H9 (cell line): ENCODE results near the gene MYOZ2. TPM values are rescaled to one million over a fixed set of nuclear protein-coding genes. Genes with fewer than 3 reads are reported as not detected.

Experiments used
- DNase-seq: peaks from one replicate; pipeline ENCODE4 v3.0.0-alpha.2; 2017
- H2AFZ ChIP-seq: one replicate; pipeline ENCODE4 v1.6.1; 2013; ENCODE audit warnings: mild to moderate bottlenecking, low read length, control low read depth, moderate library complexity
- H2AK5ac ChIP-seq: 2 replicates; pipeline ENCODE4 v1.6.1; 2013; ENCODE audit warnings: low read length, control low read depth, mixed read lengths; ENCODE audit not compliant: insufficient read length
- H2BK120ac ChIP-seq: one replicate; pipeline ENCODE4 v1.6.1; 2013; ENCODE audit warnings: low read depth, mild to moderate bottlenecking, low read length, control low read depth, inconsistent platforms; ENCODE audit not compliant: poor library complexity, severe bottlenecking
- H2BK12ac ChIP-seq: 2 replicates; pipeline ENCODE4 v1.6.1; 2013; ENCODE audit warnings: low read length, control low read depth, mixed read lengths, low read depth; ENCODE audit not compliant: insufficient read length
- H2BK15ac ChIP-seq: 2 replicates; pipeline ENCODE4 v1.6.1; 2013; ENCODE audit warnings: low read depth, low read length, control low read depth
- H2BK20ac ChIP-seq: one replicate; pipeline ENCODE4 v1.6.1; 2013; ENCODE audit warnings: low read depth, mild to moderate bottlenecking, low read length, control low read depth, inconsistent platforms; ENCODE audit not compliant: poor library complexity, severe bottlenecking
- H2BK5ac ChIP-seq: 2 replicates; pipeline ENCODE4 v1.6.1; 2013; ENCODE audit warnings: low read length, control low read depth, mixed read lengths; ENCODE audit not compliant: insufficient read length
- H3K14ac ChIP-seq: 2 replicates; pipeline ENCODE4 v1.6.1; 2013; ENCODE audit warnings: low read length, control low read depth; ENCODE audit not compliant: insufficient read depth
- H3K18ac ChIP-seq: 2 replicates; pipeline ENCODE4 v1.6.1; 2013; ENCODE audit warnings: low read depth, mild to moderate bottlenecking, mixed read lengths, low read length, control low read depth; ENCODE audit not compliant: insufficient read length
- H3K23ac ChIP-seq: 2 replicates; pipeline ENCODE4 v1.6.1; 2013; ENCODE audit warnings: low read length, control low read depth, mixed read lengths, low read depth; ENCODE audit not compliant: insufficient read length
- H3K23me2 ChIP-seq: 2 replicates; pipeline ENCODE4 v1.6.1; 2013; ENCODE audit warnings: low read depth, mild to moderate bottlenecking, mixed read lengths, low read length, control low read depth; ENCODE audit not compliant: insufficient read length, poor library complexity, severe bottlenecking
- H3K27ac ChIP-seq: 2 replicates; pipeline ENCODE4 v1.5.1; 2013; ENCODE audit warnings: low read length, control low read depth, mixed read lengths, low read depth; ENCODE audit not compliant: insufficient read length
- H3K27me3 ChIP-seq: 2 replicates; pipeline ENCODE4 v1.6.1; 2013; ENCODE audit warnings: low read length, control low read depth, inconsistent platforms; ENCODE audit not compliant: insufficient read depth
- H3K4ac ChIP-seq: 2 replicates; pipeline ENCODE4 v1.6.1; 2013; ENCODE audit warnings: low read depth, mild to moderate bottlenecking, control low read depth, inconsistent platforms, low read length, moderate library complexity
- H3K4me1 ChIP-seq: 2 replicates; pipeline ENCODE4 v1.6.1; 2013; ENCODE audit warnings: low read length, control low read depth, inconsistent platforms; ENCODE audit not compliant: insufficient read depth
- H3K4me2 ChIP-seq: 2 replicates; pipeline ENCODE4 v1.6.1; 2013; ENCODE audit warnings: low read length, control low read depth, mixed read lengths; ENCODE audit not compliant: insufficient read length, insufficient read depth
- H3K56ac ChIP-seq: 2 replicates; pipeline ENCODE4 v1.6.1; 2013; ENCODE audit warnings: low read depth, mild to moderate bottlenecking, mixed read lengths, low read length, control low read depth; ENCODE audit not compliant: insufficient read length
- H3K79me1 ChIP-seq: 2 replicates; pipeline ENCODE4 v1.6.1; 2013; ENCODE audit warnings: low read depth, mild to moderate bottlenecking, moderate library complexity, low read length, control low read depth, inconsistent platforms; ENCODE audit not compliant: insufficient read depth, poor library complexity, severe bottlenecking
- H3K79me2 ChIP-seq: 2 replicates; pipeline ENCODE4 v1.6.1; 2013; ENCODE audit warnings: low read length, control low read depth, inconsistent platforms; ENCODE audit not compliant: insufficient read depth
- H3K9ac ChIP-seq: 2 replicates; pipeline ENCODE4 v1.6.1; 2013; ENCODE audit warnings: low read length, control low read depth, mixed read lengths; ENCODE audit not compliant: insufficient read length; ENCODE audit errors: extremely low read depth
- H3K9me3 ChIP-seq: one replicate; pipeline ENCODE4 v1.6.1; 2013; ENCODE audit warnings: low read depth, low read length, inconsistent platforms; ENCODE audit not compliant: control insufficient read depth
- H3T11ph ChIP-seq: one replicate; pipeline ENCODE4 v1.6.1; 2013; ENCODE audit warnings: mild to moderate bottlenecking, low read length, control low read depth, inconsistent platforms
- H4K20me1 ChIP-seq: one replicate; pipeline ENCODE4 v1.6.1; 2013; ENCODE audit not compliant: control insufficient read depth, insufficient read length, insufficient read depth
- H4K5ac ChIP-seq: 2 replicates; pipeline ENCODE4 v1.6.1; 2013; ENCODE audit warnings: low read depth, mild to moderate bottlenecking, mixed read lengths, low read length, control low read depth; ENCODE audit not compliant: insufficient read length
- H4K8ac ChIP-seq: replicated peaks from 2 replicates; pipeline ENCODE4 v1.6.1; 2013; ENCODE audit warnings: low read length, control low read depth, mixed read lengths, low read depth; ENCODE audit not compliant: insufficient read length
- H4K91ac ChIP-seq: 2 replicates; pipeline ENCODE4 v1.6.1; 2013; ENCODE audit warnings: low read depth, mild to moderate bottlenecking, moderate library complexity, mixed read lengths, low read length, control low read depth; ENCODE audit not compliant: insufficient read length
- H3K27ac Mint-ChIP-seq, 3 experiments: 2 replicates in 2 of 3; 3 replicates in 1 of 3; pipeline ENCODE4 v1.8.0; 2020 to 2021; ENCODE audit warnings: mixed read lengths in 3 of 3, mild to moderate bottlenecking in 1 of 3, moderate library complexity in 1 of 3
- H3K27me3 Mint-ChIP-seq: 2 replicates; pipeline ENCODE4 v1.8.0; 2021; ENCODE audit warnings: low read depth, mild to moderate bottlenecking, moderate library complexity, mixed read lengths
- H3K36me3 Mint-ChIP-seq, 3 experiments: 2 replicates in 2 of 3; 3 replicates in 1 of 3; pipeline ENCODE4 v1.8.0; 2020 to 2021; ENCODE audit warnings: low read depth in 3 of 3, mixed read lengths in 3 of 3; ENCODE audit not compliant: insufficient read depth in 1 of 3
- H3K4me1 Mint-ChIP-seq, 2 experiments: 2 replicates each; pipeline ENCODE4 v1.8.0; 2020; ENCODE audit warnings: mixed read lengths in 2 of 2
- H3K4me3 Mint-ChIP-seq, 2 experiments: 2 replicates in 1 of 2; 3 replicates in 1 of 2; pipeline ENCODE4 v1.8.0; 2020 to 2021; ENCODE audit warnings: mild to moderate bottlenecking in 2 of 2, mixed read lengths in 2 of 2, moderate library complexity in 1 of 2
- H3K9me3 Mint-ChIP-seq, 2 experiments: 2 replicates in 1 of 2; 3 replicates in 1 of 2; pipeline ENCODE4 v1.8.0; 2020; ENCODE audit warnings: mild to moderate bottlenecking in 2 of 2, mixed read lengths in 2 of 2, moderate library complexity in 1 of 2
- total RNA-seq: library from RNA; stranded (reverse); gene quantifications from 2 replicates; pipeline ENCODE4 v1.2.1, GENCODE V29; 2021
- TF ChIP-seq, protein P1 (sequence below): fragments of 200-600 bp; sonication (generic); conservative IDR thresholded peaks from 3 replicates; pipeline ENCODE4 v1.8.0; 2021; ENCODE audit warnings: antibody characterized with exemption, mild to moderate bottlenecking

The MYOZ2 gene
- total RNA-seq, 1 experiment from 2014 or later, result not detected

DNA sequence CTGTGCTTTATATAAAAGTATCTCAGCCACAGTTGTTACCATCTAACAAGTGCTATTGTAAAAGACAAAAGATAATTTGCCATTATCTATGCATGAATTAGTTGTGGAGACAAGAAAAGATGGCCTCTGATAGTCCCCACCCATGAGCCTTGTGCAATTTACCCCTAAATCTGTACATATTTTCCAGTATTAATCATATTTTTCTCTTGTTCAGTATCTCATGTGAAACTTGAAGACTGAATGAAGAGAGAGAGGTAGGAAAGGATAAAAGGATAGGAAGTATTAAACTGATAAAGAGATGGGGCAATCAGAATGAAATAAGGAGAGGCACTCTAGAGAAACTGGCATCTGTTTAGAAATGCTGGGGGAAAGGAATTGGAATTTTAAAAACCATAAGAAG lies 3.7 kb downstream of the MYOZ2 start:
- Histone ChIP-seq H3K56ac (no peak overlapping the region), H4K20me1 (no peaks in the 10 kb centered on the region), H2BK15ac (no peak overlapping the region), H2AFZ (no peak overlapping the region), H2AK5ac (no peak overlapping the region), H3K9me3 (no peaks in the 10 kb centered on the region), H2BK20ac (no peak overlapping the region), H3K18ac (no peak overlapping the region), H3K4me1 (no peaks in the 10 kb centered on the region), H4K8ac (no peak overlapping the region), H3K27me3 (no peaks in the 10 kb centered on the region), H3K14ac (no peak overlapping the region), H3K4me2 (no peak overlapping the region), H3T11ph (no peak overlapping the region), H2BK5ac (no peak overlapping the region), H4K91ac (no peak overlapping the region), H3K9ac (no peak overlapping the region), H2BK120ac (no peak overlapping the region), H3K23ac (no peak overlapping the region), H4K5ac (no peak overlapping the region), H3K23me2 (no peaks in the 10 kb centered on the region), H2BK12ac (no peak overlapping the region), H3K79me2 (no peaks in the 10 kb centered on the region), H3K27ac (no peak overlapping the region), H3K4ac (no peak overlapping the region), H3K79me1 (no peaks in the 10 kb centered on the region)
- Mint-ChIP-seq H3K27me3 (no peaks in the 10 kb centered on the region), H3K27ac (no peak overlapping the region), H3K4me3 (no peak overlapping the region), H3K36me3 (no peaks in the 10 kb centered on the region), H3K9me3 (no peaks in the 10 kb centered on the region), H3K4me1 (peaks cover 3 to 6% of the 10 kb centered on the region in 2 experiments; a peak in 2 of 4 replicates)
- no peak for DNase-seq
- TF ChIP-seq, protein P1, sequence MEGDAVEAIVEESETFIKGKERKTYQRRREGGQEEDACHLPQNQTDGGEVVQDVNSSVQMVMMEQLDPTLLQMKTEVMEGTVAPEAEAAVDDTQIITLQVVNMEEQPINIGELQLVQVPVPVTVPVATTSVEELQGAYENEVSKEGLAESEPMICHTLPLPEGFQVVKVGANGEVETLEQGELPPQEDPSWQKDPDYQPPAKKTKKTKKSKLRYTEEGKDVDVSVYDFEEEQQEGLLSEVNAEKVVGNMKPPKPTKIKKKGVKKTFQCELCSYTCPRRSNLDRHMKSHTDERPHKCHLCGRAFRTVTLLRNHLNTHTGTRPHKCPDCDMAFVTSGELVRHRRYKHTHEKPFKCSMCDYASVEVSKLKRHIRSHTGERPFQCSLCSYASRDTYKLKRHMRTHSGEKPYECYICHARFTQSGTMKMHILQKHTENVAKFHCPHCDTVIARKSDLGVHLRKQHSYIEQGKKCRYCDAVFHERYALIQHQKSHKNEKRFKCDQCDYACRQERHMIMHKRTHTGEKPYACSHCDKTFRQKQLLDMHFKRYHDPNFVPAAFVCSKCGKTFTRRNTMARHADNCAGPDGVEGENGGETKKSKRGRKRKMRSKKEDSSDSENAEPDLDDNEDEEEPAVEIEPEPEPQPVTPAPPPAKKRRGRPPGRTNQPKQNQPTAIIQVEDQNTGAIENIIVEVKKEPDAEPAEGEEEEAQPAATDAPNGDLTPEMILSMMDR, result no peak
